Measurements from ENCODE around the gene RGS14.

DNA sequence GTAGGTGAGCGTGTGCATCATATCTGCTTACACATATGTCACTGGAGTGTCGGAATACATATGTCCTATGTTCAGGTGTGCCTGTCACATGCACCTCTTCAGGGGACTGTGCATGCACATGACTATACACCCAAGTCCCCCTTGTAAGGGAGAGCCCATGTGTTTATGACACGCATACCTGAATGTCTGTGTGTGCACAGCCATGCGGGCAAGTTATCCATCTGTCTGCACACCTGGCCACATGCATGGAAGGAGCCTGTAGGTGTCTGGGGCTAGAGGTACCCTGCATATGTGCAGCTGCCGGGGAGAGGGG is 622 bp upstream of the RGS14 start:
- TF ChIP-seq, protein P1, sequence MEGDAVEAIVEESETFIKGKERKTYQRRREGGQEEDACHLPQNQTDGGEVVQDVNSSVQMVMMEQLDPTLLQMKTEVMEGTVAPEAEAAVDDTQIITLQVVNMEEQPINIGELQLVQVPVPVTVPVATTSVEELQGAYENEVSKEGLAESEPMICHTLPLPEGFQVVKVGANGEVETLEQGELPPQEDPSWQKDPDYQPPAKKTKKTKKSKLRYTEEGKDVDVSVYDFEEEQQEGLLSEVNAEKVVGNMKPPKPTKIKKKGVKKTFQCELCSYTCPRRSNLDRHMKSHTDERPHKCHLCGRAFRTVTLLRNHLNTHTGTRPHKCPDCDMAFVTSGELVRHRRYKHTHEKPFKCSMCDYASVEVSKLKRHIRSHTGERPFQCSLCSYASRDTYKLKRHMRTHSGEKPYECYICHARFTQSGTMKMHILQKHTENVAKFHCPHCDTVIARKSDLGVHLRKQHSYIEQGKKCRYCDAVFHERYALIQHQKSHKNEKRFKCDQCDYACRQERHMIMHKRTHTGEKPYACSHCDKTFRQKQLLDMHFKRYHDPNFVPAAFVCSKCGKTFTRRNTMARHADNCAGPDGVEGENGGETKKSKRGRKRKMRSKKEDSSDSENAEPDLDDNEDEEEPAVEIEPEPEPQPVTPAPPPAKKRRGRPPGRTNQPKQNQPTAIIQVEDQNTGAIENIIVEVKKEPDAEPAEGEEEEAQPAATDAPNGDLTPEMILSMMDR (IDR thresholded peaks at IDR 0.05): no peak
- TF ChIP-seq POLR2A (IDR thresholded peaks at IDR 0.05): no peak

Data from testis (tissue), 2 donors.